ENCODE data around the gene FANCF.
A peak's percentile ranks its signal among the peaks of the same experiment; 100 is the strongest.

The FANCF gene

GRCh38 chr11:22666688-22667439, 41.2 kb upstream of the FANCF start:
- Histone ChIP-seq H3K27me3 (ENCODE audit: insufficient read depth, low read length, poor library complexity) (peaks cover 40% of the 10 kb centered on the region), H3K4me2 (ENCODE audit: insufficient read depth, low read length) (peak overlapping the region; percentile 52), H3K36me3 (ENCODE audit: insufficient read depth, low read length) (no peaks in the 10 kb centered on the region), H3K4me3 (ENCODE audit: low read depth in 1 of 2, low read length in 2 of 2) (peak overlapping the region; percentile 11 to 55; a peak in 3 of 4 replicates), H3K9ac (ENCODE audit: low read depth, low read length) (peak overlapping the region; percentile 53), H3K79me2 (ENCODE audit: insufficient read depth, low read length) (0 out of 2 replicates have a peak, but pooled peaks cover 2% of the 10 kb centered on the region), H3K9me3 (ENCODE audit: insufficient read depth, low read length, severe bottlenecking) (no peaks in the 10 kb centered on the region), H4K20me1 (ENCODE audit: insufficient read depth, low read length) (no peaks in the 10 kb centered on the region), H3K4me1 (ENCODE audit: insufficient read depth, low read length) (peaks cover 36% of the 10 kb centered on the region), H3K27ac (ENCODE audit: low read length) (peak overlapping the region; percentile 81), H2AFZ (ENCODE audit: low read depth, low read length) (peak overlapping the region; percentile 45)
- peak; percentile 66 for TF ChIP-seq EZH2 (IDR thresholded peaks at IDR 0.05; ENCODE audit: borderline replicate concordance, low read depth, low read length, severe bottlenecking)
- TF ChIP-seq CTCF (IDR thresholded peaks at IDR 0.05; ENCODE audit: borderline replicate concordance, extremely low read depth, low read length, poor library complexity, severe bottlenecking): no peak
- DNase-seq: no peak
- ATAC-seq (ENCODE audit: insufficient read depth, low read depth): peak; percentile 66

GRCh38 chr11:22666325-22666687, 40.7 kb upstream of the FANCF start, which contains the start of gene GAS2:
GAS2 (plus strand) TSS chr11:22666611; CDS start chr11:22674870, 8,259 bp downstream.
- Histone ChIP-seq H2AFZ (ENCODE audit: low read depth, low read length) (peak within 1 kb of the TSS; percentile 45), H3K27ac (ENCODE audit: low read length) (peak within 1 kb of the TSS; percentile 81), H3K4me1 (ENCODE audit: insufficient read depth, low read length) (peaks cover 31% of the 10 kb centered on the region), H3K79me2 (ENCODE audit: insufficient read depth, low read length) (0 out of 2 replicates have a peak, but pooled peaks cover 2% of the 10 kb centered on the region), H3K4me2 (ENCODE audit: insufficient read depth, low read length) (peak within 1 kb of the TSS; percentile 52), H3K9me3 (ENCODE audit: insufficient read depth, low read length, severe bottlenecking) (no peaks in the 10 kb centered on the region), H3K36me3 (ENCODE audit: insufficient read depth, low read length) (no peaks in the 10 kb centered on the region), H4K20me1 (ENCODE audit: insufficient read depth, low read length) (no peaks in the 10 kb centered on the region), H3K4me3 (ENCODE audit: low read depth in 1 of 2, low read length in 2 of 2) (peak within 1 kb of the TSS; percentile 11 to 55; a peak in 3 of 4 replicates), H3K9ac (ENCODE audit: low read depth, low read length) (peak within 1 kb of the TSS; percentile 53), H3K27me3 (ENCODE audit: insufficient read depth, low read length, poor library complexity) (peaks cover 39% of the 10 kb centered on the region)
- no peak for ATAC-seq (ENCODE audit: insufficient read depth, low read depth)
- TF ChIP-seq CTCF (IDR thresholded peaks at IDR 0.05; ENCODE audit: borderline replicate concordance, extremely low read depth, low read length, poor library complexity, severe bottlenecking) (no peak), EZH2 (IDR thresholded peaks at IDR 0.05; ENCODE audit: borderline replicate concordance, low read depth, low read length, severe bottlenecking) (no peak)
- no peak for DNase-seq

- TF ChIP-seq CTCF (IDR thresholded peaks at IDR 0.05; ENCODE audit: borderline replicate concordance, extremely low read depth, low read length, poor library complexity, severe bottlenecking) (no peak), EZH2 (IDR thresholded peaks at IDR 0.05; ENCODE audit: borderline replicate concordance, low read depth, low read length, severe bottlenecking) (no peak)
- Histone ChIP-seq H3K4me2 (ENCODE audit: insufficient read depth, low read length) (no peak overlapping the region), H3K4me1 (ENCODE audit: insufficient read depth, low read length) (peaks cover 23% of the 10 kb centered on the region), H3K27me3 (ENCODE audit: insufficient read depth, low read length, poor library complexity) (no peaks in the 10 kb centered on the region), H2AFZ (ENCODE audit: low read depth, low read length) (no peak overlapping the region), H4K20me1 (ENCODE audit: insufficient read depth, low read length) (no peaks in the 10 kb centered on the region), H3K4me3 (ENCODE audit: low read depth in 1 of 2, low read length in 2 of 2) (no peak overlapping the region), H3K36me3 (ENCODE audit: insufficient read depth, low read length) (no peaks in the 10 kb centered on the region), H3K9ac (ENCODE audit: low read depth, low read length) (no peak overlapping the region), H3K27ac (ENCODE audit: low read length) (no peak overlapping the region), H3K79me2 (ENCODE audit: insufficient read depth, low read length) (no peaks in the 10 kb centered on the region), H3K9me3 (ENCODE audit: insufficient read depth, low read length, severe bottlenecking) (no peaks in the 10 kb centered on the region)
- DNase-seq (no peak), ATAC-seq (ENCODE audit: insufficient read depth, low read depth) (no peak)
Observed at GRCh38 chr11:22659783-22660182, 34.2 kb upstream of the FANCF start.
